BE2C (cell line): Measurements from ENCODE around the gene LMBR1L.

Experiments
- DNase-seq: peaks from one replicate; pipeline ENCODE4 v3.0.0-alpha.2; 2020
- H3K27me3 ChIP-seq: fragments of 250-450 bp; sonication (Bioruptor Pico); 2 replicates; pipeline ENCODE4 v1.5.1; 2020; ENCODE audit warnings: mild to moderate bottlenecking
- H3K36me3 ChIP-seq: fragments of 250-450 bp; sonication (Bioruptor Pico); 2 replicates; pipeline ENCODE4 v1.5.1; 2020; ENCODE audit warnings: mild to moderate bottlenecking
- H3K4me1 ChIP-seq: fragments of 250-450 bp; sonication (Bioruptor Pico); 2 replicates; pipeline ENCODE4 v1.5.1; 2020
- H3K4me3 ChIP-seq: 2 replicates; pipeline ENCODE4 v1.5.1; 2011; ENCODE audit warnings: low read depth, low read length
- H3K9me3 ChIP-seq: fragments of 250-450 bp; sonication (Bioruptor Pico); 2 replicates; pipeline ENCODE4 v1.5.1; 2020
- TF ChIP-seq, protein P1 (sequence below): IDR thresholded peaks from 2 replicates; pipeline ENCODE4 v1.5.1; 2012; ENCODE audit warnings: mild to moderate bottlenecking, low read depth, low read length

The LMBR1L gene

DNA sequence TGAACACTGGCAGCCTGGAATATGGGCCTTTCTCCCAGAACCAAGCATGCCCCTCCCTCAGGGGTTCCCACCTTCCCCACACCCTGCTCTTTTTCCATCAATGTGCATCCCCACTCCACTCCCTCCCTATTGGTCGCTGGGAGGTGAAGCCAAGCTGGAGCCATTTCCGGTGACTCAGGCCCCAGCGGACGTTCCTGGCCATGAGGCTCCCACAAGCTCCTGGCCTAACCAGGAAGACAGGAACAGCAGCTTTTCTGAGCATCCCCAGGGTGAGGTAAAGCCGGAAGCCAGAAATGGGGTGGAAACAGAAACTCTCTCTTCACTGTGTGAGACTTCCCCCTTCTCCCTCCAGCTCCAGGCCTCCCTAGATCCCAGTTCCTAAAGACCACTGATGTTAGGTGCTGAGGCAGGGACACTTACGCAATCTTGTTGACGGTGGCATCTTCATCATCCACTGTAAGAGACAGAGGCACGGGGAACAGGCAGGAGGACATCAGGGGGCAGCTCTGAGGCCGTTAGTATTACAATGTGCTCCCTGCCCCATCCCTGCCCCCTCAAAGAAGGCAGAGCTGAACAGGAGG is 5.1 kb downstream of the LMBR1L start:
- TF ChIP-seq, protein P1, sequence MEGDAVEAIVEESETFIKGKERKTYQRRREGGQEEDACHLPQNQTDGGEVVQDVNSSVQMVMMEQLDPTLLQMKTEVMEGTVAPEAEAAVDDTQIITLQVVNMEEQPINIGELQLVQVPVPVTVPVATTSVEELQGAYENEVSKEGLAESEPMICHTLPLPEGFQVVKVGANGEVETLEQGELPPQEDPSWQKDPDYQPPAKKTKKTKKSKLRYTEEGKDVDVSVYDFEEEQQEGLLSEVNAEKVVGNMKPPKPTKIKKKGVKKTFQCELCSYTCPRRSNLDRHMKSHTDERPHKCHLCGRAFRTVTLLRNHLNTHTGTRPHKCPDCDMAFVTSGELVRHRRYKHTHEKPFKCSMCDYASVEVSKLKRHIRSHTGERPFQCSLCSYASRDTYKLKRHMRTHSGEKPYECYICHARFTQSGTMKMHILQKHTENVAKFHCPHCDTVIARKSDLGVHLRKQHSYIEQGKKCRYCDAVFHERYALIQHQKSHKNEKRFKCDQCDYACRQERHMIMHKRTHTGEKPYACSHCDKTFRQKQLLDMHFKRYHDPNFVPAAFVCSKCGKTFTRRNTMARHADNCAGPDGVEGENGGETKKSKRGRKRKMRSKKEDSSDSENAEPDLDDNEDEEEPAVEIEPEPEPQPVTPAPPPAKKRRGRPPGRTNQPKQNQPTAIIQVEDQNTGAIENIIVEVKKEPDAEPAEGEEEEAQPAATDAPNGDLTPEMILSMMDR = no peak
- H3K36me3 ChIP-seq = peaks cover 49% of the 10 kb centered on the region
- H3K4me3 ChIP-seq = no peak overlapping the region
- peaks cover 6% of the 10 kb centered on the region; the same call in 1 of the 2 replicates for H3K4me1 ChIP-seq
- DNase-seq = no peak
- H3K9me3 ChIP-seq = no peaks in the 10 kb centered on the region
- no peaks in the 10 kb centered on the region for H3K27me3 ChIP-seq

DNA sequence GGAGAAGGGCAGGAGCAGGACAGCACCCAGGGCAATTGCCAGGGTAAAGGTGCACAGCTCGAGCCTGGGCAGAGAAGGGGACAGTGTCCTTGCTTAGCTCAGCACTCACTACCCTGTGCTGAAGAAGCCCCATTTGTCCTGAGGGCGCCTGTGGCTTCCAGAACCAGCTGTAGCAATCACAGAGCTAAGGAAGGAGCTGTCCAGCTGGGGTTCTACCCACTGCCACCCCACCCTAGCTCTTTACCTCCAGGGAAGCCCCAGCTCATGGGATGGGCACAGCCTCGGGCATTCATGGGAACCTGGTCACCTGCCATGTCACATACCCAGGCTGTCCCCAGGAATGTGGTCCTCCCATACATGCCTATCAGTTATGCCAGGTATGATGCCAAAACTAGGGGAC is 5.8 kb downstream of the LMBR1L start:
- Histone ChIP-seq H3K27me3 (no peaks in the 10 kb centered on the region), H3K4me1 (peaks cover 6% of the 10 kb centered on the region; the same call in 1 of the 2 replicates), H3K9me3 (no peaks in the 10 kb centered on the region), H3K4me3 (no peak overlapping the region), H3K36me3 (peaks cover 52% of the 10 kb centered on the region)
- TF ChIP-seq, protein P1 = no peak
- DNase-seq = no peak

DNA sequence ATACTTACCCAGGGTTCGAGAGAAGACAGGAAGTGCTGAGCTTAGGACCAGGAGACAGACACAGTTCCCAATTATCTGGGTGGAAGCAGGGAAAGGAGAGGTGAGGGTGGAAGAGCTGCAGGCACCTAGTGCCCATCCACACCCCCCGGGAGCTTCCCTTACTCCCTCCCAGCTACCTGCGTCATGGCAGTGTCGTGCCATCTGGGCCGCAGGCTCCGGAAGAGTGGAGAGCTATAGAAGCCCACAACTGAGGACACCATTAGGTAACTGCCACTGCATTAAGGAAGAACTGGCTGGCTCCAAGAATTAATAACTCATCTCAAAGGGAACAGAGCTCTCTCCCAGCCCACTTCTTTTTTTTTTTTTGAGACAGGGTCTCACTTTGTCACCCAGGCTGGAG is 10.3 kb downstream of the LMBR1L start:
- H3K4me1 ChIP-seq = no peaks in the 10 kb centered on the region
- DNase-seq = no peak

DNA sequence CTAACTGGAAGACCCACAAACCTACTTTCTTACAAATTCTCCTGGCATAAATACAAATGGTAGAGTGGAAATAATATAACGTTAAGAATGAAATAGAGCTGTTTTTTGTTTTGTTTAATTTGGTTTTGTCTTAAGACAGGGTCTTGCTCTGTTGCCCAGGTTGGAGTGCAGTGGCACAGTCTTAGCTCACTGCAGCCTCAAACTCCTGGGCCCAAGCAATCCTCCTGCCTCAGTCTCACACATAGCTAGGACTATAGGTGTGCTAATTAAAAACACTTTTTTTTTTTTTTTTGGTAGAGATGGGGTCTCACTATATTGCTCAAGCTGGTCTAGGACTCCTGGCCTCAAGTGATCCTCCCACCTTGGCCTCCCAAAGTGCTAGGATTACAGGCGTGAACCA is 11.9 kb downstream of the LMBR1L start:
- Histone ChIP-seq H3K4me1 (peaks cover 6% of the 10 kb centered on the region; the same call in 1 of the 2 replicates), H3K36me3 (peaks cover 28% of the 10 kb centered on the region), H3K9me3 (no peaks in the 10 kb centered on the region), H3K27me3 (peaks cover 17% of the 10 kb centered on the region), H3K4me3 (no peak overlapping the region)
- TF ChIP-seq, protein P1 = no peak
- DNase-seq = no peak

More for the DNA sequence above, 10.3 kb downstream of the LMBR1L start:
- Histone ChIP-seq H3K27me3 (0 out of 2 replicates have a peak, but pooled peaks cover under 1% of the 10 kb centered on the region), H3K9me3 (no peaks in the 10 kb centered on the region), H3K36me3 (peaks cover 37% of the 10 kb centered on the region), H3K4me3 (no peak overlapping the region)
- TF ChIP-seq, protein P1 = no peak

DNA sequence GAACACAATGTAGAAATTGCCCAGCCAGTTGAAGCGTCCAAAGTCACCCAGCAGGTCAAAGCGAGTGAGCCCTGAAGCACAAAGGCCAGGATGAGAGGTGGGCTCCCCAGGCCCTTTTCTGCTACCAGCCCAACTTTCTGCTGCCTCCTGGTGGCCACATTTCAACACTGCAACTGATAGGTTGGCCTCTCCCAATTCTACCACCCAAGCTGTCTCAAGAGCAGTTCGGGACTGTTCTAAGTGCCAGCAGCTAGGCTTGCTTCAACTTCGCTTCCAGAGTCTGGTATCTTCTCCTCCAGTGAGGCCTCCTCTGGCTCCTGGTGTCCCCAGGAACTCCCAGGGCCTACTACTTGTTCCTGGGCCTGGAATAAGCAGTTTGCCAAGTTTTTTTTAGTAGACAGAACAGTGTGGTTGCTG is 12.6 kb downstream of the LMBR1L start:
- DNase-seq = peak; percentile 72
- TF ChIP-seq, protein P1 = peak; percentile 89
- Histone ChIP-seq H3K9me3 (no peaks in the 10 kb centered on the region), H3K4me1 (peaks cover 6% of the 10 kb centered on the region; the same call in 1 of the 2 replicates), H3K36me3 (peaks cover 21% of the 10 kb centered on the region), H3K4me3 (no peak overlapping the region), H3K27me3 (peaks cover 24% of the 10 kb centered on the region)

DNA sequence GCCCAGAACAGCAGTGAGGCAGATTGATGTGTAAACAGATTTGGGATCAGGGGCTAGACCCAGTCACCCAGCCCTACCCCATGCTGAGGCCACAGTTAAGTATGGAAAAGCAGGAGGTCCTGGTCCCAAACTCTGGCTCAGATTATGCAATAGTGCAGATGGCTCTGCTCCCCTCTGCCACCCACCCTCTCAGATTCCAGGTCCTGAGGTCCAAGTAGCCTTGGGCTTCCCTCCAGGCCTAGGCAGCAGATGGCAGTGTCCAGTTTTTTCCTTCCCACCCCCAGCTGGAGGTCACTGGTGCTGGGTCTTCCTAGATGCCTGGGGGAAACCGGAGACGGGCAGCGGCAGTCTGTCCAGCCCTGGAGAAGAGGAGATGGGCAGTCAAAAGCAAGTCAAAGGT is 13.3 kb downstream of the LMBR1L start:
- TF ChIP-seq, protein P1 = no peak
- Histone ChIP-seq H3K4me1 (peaks cover 6% of the 10 kb centered on the region; the same call in 1 of the 2 replicates), H3K9me3 (no peaks in the 10 kb centered on the region), H3K4me3 (no peak overlapping the region), H3K27me3 (peaks cover 30% of the 10 kb centered on the region), H3K36me3 (peaks cover 15% of the 10 kb centered on the region)
- DNase-seq = no peak
